Measurements from ENCODE around the gene BAMBI.

Gene BAMBI

DNA sequence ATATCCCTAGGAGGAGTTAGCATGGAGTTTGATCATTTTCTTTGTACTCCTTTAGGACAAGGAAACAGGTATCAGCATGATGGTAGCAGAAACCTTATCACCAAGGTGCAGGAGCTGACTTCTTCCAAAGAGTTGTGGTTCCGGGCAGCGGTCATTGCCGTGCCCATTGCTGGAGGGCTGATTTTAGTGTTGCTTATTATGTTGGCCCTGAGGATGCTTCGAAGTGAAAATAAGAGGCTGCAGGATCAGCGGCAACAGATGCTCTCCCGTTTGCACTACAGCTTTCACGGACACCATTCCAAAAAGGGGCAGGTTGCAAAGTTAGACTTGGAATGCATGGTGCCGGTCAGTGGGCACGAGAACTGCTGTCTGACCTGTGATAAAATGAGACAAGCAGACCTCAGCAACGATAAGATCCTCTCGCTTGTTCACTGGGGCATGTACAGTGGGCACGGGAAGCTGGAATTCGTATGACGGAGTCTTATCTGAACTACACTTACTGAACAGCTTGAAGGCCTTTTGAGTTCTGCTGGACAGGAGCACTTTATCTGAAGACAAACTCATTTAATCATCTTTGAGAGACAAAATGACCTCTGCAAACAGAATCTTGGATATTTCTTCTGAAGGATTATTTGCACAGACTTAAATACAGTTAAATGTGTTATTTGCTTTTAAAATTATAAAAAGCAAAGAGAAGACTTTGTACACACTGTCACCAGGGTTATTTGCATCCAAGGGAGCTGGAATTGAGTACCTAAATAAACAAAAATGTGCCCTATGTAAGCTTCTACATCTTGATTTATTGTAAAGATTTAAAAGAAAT, 4.8 kb downstream of the BAMBI start:
- H3K4me1 ChIP-seq (ENCODE audit: insufficient read depth, low read length, severe bottlenecking): peaks cover 10% of the 10 kb centered on the region
- H3K27me3 ChIP-seq (ENCODE audit: insufficient read depth, low read length): 0 out of 2 replicates have a peak, but pooled peaks cover 9% of the 10 kb centered on the region
- no peak overlapping the region for H2AFZ ChIP-seq (ENCODE audit: low read length)
- H3K4me3 ChIP-seq (ENCODE audit: low read depth, low read length, poor library complexity, severe bottlenecking): no peak overlapping the region
- H3K79me2 ChIP-seq (ENCODE audit: insufficient read depth, low read length): no peaks in the 10 kb centered on the region
- H3K27ac ChIP-seq (ENCODE audit: low read depth, low read length, poor library complexity, severe bottlenecking): no peak overlapping the region
- H3K36me3 ChIP-seq (ENCODE audit: insufficient read depth, low read length): no peaks in the 10 kb centered on the region
- TF ChIP-seq, protein P1, sequence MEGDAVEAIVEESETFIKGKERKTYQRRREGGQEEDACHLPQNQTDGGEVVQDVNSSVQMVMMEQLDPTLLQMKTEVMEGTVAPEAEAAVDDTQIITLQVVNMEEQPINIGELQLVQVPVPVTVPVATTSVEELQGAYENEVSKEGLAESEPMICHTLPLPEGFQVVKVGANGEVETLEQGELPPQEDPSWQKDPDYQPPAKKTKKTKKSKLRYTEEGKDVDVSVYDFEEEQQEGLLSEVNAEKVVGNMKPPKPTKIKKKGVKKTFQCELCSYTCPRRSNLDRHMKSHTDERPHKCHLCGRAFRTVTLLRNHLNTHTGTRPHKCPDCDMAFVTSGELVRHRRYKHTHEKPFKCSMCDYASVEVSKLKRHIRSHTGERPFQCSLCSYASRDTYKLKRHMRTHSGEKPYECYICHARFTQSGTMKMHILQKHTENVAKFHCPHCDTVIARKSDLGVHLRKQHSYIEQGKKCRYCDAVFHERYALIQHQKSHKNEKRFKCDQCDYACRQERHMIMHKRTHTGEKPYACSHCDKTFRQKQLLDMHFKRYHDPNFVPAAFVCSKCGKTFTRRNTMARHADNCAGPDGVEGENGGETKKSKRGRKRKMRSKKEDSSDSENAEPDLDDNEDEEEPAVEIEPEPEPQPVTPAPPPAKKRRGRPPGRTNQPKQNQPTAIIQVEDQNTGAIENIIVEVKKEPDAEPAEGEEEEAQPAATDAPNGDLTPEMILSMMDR (IDR thresholded peaks at IDR 0.05; ENCODE audit: low read length): no peak
- TF ChIP-seq EZH2 (IDR thresholded peaks at IDR 0.05; ENCODE audit: borderline replicate concordance, low read length): no peak
- H4K20me1 ChIP-seq (ENCODE audit: insufficient read depth, low read length): no peaks in the 10 kb centered on the region
- no peak overlapping the region for H3K9ac ChIP-seq (ENCODE audit: low read length)
- H3K9me2 ChIP-seq (ENCODE audit: low read depth, low read length): no peaks in the 10 kb centered on the region
- no peaks in the 10 kb centered on the region for H3F3A ChIP-seq (ENCODE audit: insufficient read depth, low read length)
- H3K4me2 ChIP-seq (ENCODE audit: low read length): no peak overlapping the region
- no peaks in the 10 kb centered on the region for H3K9me3 ChIP-seq (ENCODE audit: low read length)

DNA sequence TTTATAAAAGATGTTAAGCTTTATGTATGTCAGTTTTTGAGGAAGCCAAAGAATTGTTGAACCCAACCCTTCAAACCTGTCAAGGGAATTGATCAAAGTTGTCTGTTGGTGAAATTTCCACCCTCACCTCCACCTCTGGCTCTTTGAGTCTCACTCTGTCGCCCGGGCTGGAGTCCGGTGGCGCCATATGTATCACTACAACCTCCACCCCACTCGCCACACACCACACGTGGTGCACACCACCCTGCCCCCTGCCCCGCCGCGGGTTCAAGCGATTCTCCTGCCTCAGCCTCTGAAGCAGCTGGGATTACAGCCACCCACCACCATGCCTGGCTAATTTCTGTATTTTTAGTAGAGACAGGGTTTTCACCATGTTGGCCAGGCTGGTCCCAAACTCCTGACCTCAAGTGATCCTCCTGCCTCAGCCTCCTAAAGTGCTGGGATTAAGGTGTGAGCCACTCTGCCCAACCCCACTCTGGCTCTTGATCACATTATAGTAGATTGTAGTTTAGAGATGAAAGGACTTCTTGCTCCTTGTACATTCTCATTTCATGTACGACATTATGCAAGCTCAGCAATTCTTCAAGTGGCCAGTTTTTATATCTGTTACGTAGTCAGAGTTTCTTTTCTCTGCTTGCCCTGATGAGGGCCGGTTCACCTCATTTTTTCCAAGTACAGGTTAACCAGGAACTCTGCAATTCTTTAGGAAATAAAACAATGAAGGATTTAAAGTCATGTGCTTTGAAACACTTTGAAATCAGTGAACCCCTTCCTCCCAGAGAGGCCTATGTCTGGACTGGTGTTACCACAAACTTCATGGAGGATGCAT, 7.0 kb downstream of the BAMBI start:
- Histone ChIP-seq H3F3A (ENCODE audit: insufficient read depth, low read length) (no peaks in the 10 kb centered on the region), H3K27me3 (ENCODE audit: insufficient read depth, low read length) (0 out of 2 replicates have a peak, but pooled peaks cover 4% of the 10 kb centered on the region), H2AFZ (ENCODE audit: low read length) (no peak overlapping the region), H3K4me3 (ENCODE audit: low read depth, low read length, poor library complexity, severe bottlenecking) (no peak overlapping the region), H3K79me2 (ENCODE audit: insufficient read depth, low read length) (no peaks in the 10 kb centered on the region), H3K9ac (ENCODE audit: low read length) (no peak overlapping the region), H3K27ac (ENCODE audit: low read depth, low read length, poor library complexity, severe bottlenecking) (no peak overlapping the region), H4K20me1 (ENCODE audit: insufficient read depth, low read length) (no peaks in the 10 kb centered on the region), H3K9me2 (ENCODE audit: low read depth, low read length) (no peaks in the 10 kb centered on the region), H3K36me3 (ENCODE audit: insufficient read depth, low read length) (no peaks in the 10 kb centered on the region), H3K4me2 (ENCODE audit: low read length) (no peak overlapping the region), H3K9me3 (ENCODE audit: low read length) (no peaks in the 10 kb centered on the region), H3K4me1 (ENCODE audit: insufficient read depth, low read length, severe bottlenecking) (no peaks in the 10 kb centered on the region)
- TF ChIP-seq, protein P1 (IDR thresholded peaks at IDR 0.05; ENCODE audit: low read length): no peak
- TF ChIP-seq EZH2 (IDR thresholded peaks at IDR 0.05; ENCODE audit: borderline replicate concordance, low read length): no peak

GRCh38 chr10:28684986-28685580, 7.8 kb downstream of the BAMBI start:
- Histone ChIP-seq H3K27me3 (ENCODE audit: insufficient read depth, low read length) (0 out of 2 replicates have a peak, but pooled peaks cover 4% of the 10 kb centered on the region), H3K9me3 (ENCODE audit: low read length) (no peaks in the 10 kb centered on the region), H3F3A (ENCODE audit: insufficient read depth, low read length) (no peaks in the 10 kb centered on the region), H4K20me1 (ENCODE audit: insufficient read depth, low read length) (no peaks in the 10 kb centered on the region), H3K9ac (ENCODE audit: low read length) (no peak overlapping the region), H3K79me2 (ENCODE audit: insufficient read depth, low read length) (no peaks in the 10 kb centered on the region), H3K9me2 (ENCODE audit: low read depth, low read length) (no peaks in the 10 kb centered on the region), H3K4me2 (ENCODE audit: low read length) (no peak overlapping the region), H2AFZ (ENCODE audit: low read length) (no peak overlapping the region), H3K36me3 (ENCODE audit: insufficient read depth, low read length) (no peaks in the 10 kb centered on the region), H3K27ac (ENCODE audit: low read depth, low read length, poor library complexity, severe bottlenecking) (no peak overlapping the region), H3K4me3 (ENCODE audit: low read depth, low read length, poor library complexity, severe bottlenecking) (no peak overlapping the region), H3K4me1 (ENCODE audit: insufficient read depth, low read length, severe bottlenecking) (no peaks in the 10 kb centered on the region)
- TF ChIP-seq, protein P1 (IDR thresholded peaks at IDR 0.05; ENCODE audit: low read length): no peak
- TF ChIP-seq EZH2 (IDR thresholded peaks at IDR 0.05; ENCODE audit: borderline replicate concordance, low read length): no peak
